GM21423 (cell line): ENCODE data around the gene CA14.
A peak's percentile ranks its signal among the peaks of the same experiment; 100 is the strongest.
"Not testable (repeated sequence)": the region's sequence is repeated elsewhere in the genome, so short reads cannot be mapped to it uniquely, and the experiment has no call there.

ENCODE experiments used
- ATAC-seq: cut with Tn5 transposase; IDR thresholded peaks from one replicate; pipeline ENCODE4 v1.9.1; 2021; ENCODE audit warnings: mild to moderate bottlenecking, moderate library complexity; ENCODE audit not compliant: unreplicated experiment

CA14 gene

DNA sequence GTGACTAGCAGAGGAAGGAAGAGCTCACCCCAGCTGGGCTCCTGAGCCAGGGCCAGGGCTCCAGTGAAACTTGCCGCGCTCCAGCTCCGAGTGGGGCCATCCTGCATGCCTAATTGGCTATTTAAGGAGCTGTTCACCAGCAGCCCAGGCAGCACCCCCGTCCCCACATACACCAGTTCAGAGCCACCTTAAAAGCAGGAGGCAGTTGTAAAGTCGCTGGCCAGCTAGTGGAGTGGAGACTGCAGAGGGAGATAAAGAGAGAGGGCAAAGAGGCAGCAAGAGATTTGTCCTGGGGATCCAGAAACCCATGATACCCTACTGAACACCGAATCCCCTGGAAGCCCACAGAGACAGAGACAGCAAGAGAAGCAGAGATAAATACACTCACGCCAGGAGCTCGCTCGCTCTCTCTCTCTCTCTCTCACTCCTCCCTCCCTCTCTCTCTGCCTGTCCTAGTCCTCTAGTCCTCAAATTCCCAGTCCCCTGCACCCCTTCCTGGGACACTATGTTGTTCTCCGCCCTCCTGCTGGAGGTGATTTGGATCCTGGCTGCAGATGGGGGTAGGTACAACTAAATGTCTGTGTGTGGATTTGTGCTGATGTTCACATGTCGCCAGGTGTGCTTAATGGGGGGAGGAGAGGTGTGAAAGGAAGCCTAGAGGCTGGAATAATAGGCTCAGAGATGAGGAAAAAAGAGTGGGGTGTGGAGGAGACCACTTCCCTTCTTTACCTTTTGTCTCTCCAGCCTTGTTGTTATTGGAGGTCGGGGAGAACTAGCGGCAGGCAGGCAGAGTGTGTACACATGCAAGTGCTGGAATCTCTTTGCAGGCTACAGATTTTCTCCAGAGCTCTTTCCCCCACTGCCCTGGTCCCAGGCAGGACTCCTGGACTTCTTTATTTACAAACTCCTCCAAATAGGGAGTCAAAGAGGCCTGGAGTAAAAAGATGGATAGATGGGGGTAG is at the start of gene CA14:
Gene CA14 (plus strand): TSS at position 151 of the 962 bp plus-strand sequence. CDS start 355 bp downstream, at position 506.
- no peak for ATAC-seq

DNA sequence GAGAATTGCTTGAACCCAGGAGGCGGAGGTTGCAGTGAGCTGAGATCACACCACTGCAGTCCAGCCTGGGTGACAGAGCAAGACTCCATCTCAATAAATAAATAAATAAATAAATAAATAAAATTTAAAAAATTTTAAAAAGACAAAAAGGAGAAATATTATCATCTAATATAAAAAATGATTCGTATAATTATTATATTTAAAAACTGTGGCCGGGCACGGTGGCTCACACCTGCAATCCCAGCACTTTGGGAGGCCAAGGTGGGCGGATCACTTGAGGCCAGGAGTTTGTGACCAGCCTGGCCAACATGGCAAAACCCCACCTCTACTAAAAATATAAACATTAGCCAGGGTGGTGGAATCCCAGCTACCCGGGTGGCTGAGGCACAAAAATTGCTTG is 49.1 kb upstream of the CA14 start:
- not testable (repeated sequence) for ATAC-seq

DNA sequence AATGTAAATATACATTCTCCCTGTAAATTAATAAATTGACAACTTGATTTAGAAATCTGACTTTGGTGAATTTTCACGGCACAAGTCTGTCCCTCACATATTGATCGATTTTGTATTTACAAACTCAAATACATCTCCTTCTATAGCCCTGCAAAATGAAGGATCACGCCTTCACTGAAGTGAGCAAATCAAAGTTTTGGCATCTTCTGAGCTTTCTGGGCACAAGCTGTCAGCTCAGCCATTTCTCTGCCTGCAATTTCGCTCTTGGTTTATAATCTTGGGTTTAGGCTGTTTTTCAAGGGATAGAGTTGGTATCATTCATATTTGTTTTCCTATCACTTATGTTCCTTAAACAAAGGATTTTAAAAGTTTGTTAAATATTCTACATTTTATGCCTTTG is 47.5 kb upstream of the CA14 start:
- no peak for ATAC-seq

DNA sequence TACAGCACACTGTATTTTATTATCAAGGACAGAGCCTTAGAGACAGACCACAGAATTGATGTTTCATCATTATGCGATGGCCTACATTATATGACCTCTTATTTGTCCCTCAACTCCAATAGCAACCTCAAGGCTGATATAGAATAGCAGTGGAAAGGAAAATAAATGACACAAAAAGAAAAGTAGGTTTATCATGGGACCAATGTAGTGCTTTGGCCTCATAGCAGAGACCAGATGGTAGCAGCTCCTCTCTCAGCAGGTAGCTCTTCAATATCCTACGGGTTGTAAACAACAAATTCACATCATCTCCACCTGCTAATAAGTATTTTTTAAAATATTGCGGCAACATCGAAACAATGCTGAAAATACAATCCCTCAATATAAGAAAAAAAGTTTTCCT is 46.9 kb upstream of the CA14 start:
- ATAC-seq: no peak

DNA sequence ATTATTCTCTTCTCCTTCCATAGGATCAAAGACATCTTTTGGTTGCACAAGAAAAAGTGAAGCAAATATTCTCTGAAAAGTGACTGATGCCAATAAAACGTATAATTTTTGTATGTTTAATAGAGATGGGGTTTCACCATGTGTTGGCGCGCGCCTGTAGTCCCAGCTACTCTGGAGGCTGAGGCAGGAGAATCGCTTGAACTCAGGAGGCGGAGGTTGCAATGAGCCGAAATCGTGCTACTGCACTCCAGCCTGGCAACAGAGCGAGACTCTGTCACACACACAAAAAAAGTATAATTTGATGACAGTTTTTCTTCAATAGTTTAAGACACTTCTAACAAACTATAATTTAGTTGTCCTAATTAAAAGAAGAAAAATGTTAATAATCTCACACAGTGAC is 45.5 kb upstream of the CA14 start:
- no peak for ATAC-seq

DNA sequence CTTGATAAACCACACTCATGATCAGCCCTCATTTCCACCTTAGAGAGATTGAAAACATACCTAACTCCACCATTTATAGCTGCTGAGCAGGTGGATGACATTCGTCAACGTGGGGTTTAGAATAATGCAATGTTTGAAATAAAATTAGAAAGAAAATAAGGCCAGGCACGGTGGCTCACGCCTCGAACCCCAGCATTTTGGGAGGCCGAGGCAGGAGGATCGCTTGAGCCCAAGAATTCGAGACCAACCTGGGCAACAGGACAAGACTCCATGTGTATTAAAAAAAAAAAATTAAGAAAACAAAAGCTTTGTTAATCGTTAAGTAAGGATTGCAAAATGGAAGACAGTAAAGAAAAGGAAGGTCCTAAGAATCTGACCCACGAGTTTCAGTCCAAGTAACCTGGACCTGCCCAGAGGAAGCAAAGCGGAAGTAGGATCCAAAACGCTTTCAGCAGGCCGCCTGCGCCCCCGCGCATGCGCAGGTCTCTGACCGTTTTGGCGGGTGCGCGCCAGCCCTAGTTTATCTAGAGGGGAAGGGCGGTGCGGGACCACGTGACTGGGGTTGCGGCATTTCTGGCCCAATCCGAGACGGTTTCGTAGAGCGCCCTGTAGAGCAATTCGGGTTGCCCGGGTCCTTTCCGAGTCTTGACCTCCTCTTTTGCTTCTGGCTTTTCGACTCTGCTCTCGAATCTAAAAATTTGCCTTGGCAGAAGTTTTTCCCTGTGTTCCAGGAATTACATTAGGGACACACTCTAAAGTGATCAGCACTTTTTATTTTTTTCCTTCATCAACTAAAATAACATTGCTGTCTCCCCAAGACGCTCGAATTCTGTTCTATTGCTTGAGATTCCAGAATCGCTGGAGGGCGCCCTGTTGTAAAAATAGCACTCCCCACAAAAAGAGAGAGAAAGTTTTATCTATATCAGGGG is 44.1 kb upstream of the CA14 start:
- peak; percentile 96 for ATAC-seq

DNA sequence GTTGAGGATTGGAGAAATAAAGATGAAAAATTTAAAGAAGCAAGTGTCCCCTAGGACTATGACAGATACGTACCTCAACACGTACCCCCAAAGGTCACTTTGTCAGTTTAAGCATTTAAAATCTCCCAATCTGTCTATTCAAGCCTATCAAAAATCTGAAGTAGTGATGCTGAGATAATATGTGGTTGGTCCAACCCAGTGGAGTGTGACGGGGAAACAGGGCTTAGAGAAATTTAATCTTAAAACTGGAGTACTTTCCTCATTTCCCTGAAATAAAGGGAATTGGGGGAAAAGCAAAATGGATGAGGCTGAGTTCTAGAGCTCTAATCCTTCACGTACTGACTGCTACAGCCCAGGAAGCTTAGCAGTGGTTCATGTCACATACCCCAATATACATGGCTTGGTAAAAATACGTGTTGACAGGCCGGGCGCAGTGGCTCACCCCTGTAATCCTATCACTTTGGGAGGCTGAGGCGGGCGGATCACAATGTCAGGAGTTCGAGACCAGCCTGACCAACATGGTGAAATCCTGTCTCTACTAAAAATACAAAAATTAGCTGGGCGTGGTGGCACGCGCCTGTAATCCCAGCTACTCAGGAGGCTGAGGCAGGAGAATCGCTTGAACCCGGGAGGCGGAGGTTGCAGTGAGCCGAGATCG is 43.3 kb upstream of the CA14 start:
- not testable (repeated sequence) for ATAC-seq

DNA sequence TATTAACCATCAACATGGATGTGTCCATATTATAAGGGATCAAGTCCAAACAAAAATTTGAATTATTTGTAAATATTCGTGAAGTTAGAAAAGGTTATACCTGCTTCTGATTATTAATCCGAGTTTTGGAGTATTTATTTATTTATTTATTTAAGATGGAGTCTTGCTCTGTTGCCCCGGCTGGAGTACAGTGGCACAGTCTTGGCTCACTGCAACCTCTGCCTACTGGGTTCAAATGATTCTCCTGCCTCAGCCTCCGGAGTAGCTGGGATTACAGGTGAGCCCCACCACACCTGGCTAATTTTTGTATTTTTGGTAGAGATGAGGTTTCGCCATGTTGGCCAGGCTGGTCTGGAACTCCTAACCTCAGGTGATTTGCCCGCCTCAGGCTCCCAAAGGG is 41.7 kb upstream of the CA14 start:
- ATAC-seq: not testable (repeated sequence)

DNA sequence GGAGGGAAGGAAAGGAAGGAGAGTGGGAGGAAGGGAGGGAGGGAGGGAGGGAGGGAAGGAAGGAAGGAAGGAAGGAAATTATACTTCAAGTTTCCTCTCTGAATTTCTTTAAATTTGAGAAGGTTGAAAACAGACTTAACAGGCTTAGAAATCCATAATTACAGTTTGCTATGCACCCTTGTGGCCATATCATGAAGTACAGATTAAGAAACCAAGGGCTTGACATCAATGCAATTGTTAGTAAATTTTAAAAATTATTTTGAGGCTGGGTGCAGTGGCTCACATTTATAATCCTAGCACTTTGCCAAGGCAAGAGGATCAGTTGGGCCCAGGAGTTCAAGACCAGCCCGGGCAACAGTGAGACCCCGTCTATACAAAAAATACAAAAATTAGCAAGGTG is 36.0 kb upstream of the CA14 start:
- ATAC-seq: no peak

DNA sequence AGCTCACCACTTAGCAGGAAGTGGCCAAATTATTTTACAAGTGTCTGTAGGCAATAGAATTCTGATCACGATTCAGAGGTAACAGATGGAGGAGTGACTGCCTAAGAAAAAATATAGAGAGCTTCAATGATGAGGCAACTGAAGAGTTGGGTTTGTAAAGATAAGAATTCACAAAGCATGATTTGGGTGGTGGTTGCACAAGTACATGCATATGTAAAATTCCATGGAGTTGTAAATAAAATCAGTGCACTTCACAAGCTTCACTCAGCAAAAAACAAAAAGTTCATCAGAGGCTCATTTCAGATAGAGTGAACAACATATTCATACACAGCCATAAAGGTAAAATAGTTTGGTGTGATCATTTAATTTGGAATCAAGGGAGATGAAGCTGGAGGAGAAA is 32.6 kb upstream of the CA14 start:
- no peak for ATAC-seq

DNA sequence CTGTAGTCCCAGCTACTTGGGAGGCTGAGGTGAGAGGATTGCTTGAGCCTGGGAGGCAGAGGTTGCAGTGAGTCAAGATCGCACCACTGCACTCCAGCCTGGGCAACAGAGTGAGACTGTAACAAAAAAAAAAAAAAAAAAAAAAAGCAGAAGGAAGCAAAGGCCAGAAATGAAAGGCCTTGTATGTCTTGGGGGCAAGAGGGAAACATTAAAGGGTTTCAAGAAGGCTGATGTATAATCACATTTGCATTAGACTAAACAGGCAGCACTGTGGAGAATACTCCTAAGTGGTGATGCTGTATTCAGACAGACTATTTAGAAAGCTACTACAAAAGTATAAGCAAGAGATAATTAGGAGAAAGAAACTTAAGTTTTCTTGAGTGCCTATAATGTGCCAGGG is 32.0 kb upstream of the CA14 start:
- no peak for ATAC-seq

DNA sequence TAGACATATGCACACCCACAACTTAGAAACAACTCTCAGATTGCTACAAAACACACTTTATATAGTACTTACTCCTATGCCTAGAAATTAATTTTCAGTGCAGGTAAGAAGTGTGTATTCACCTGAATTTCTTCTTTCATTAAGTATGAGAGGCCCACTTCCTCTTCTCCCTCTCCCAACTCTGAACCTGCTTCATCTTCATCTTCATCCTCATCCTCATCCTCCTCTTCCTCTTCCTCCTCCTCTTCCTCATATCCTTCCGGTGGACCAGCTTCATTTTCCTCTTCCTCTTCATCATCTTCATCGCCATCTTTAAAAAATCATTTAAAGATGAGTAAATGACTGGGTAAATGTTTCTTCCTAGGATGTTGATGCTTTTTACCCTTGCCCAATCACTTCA is 31.1 kb upstream of the CA14 start:
- ATAC-seq: no peak

DNA sequence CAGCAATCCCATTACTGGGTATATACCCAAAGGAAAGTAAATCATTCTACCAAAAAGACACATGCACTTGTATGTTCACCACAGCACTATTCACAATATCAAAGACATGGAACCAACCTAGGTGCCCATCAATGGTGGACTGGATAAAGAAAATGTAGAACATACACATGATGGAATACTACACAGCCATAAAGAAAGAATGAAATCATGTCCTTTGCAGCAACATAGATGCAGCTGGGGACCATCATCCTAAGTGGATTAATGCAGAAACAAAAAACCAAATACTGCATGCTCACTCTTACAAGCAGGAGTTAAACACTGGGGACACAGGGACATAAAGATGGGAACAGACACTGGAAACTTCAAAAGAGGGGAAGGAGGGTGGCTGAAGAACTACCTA is 30.3 kb upstream of the CA14 start:
- ATAC-seq: no peak

DNA sequence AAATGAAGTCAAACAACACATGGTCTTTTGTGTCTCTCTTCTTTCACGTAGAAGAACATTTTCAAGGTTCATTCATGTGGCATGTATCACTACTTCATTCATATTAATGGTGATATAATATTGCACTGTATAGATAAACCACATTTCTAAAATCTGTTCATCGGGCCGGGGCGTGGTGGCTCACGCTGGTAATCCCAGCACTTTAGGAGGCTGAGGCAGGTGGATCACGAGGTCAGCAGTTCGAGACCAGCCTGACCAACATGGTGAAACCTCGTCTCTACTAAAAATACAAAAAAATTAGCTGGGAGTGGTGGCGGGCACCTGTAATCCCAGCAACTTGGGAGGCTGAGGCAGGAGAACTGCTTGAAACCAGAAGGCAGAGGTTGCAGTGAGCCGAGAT is 29.3 kb upstream of the CA14 start:
- ATAC-seq: not testable (repeated sequence)

DNA sequence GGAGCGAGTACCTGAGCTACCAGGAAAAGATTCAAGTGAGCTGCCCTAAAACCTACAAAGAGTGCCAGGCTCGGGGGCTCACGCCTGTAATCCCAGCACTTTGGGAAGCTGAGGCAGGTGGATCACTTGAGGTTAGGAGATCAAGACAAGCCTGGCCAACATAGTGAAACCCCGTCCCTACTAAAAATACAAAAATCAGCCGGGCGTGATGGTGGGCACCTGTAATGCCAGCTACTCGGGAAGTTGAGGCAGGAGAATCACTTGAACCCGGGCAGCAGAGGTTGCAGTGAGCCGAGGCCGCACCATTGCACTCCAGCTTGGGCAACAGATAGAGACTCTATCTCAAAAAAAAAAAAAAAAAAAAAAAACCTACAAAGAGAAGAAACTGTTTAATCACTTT is 24.7 kb upstream of the CA14 start:
- ATAC-seq: not testable (repeated sequence)

DNA sequence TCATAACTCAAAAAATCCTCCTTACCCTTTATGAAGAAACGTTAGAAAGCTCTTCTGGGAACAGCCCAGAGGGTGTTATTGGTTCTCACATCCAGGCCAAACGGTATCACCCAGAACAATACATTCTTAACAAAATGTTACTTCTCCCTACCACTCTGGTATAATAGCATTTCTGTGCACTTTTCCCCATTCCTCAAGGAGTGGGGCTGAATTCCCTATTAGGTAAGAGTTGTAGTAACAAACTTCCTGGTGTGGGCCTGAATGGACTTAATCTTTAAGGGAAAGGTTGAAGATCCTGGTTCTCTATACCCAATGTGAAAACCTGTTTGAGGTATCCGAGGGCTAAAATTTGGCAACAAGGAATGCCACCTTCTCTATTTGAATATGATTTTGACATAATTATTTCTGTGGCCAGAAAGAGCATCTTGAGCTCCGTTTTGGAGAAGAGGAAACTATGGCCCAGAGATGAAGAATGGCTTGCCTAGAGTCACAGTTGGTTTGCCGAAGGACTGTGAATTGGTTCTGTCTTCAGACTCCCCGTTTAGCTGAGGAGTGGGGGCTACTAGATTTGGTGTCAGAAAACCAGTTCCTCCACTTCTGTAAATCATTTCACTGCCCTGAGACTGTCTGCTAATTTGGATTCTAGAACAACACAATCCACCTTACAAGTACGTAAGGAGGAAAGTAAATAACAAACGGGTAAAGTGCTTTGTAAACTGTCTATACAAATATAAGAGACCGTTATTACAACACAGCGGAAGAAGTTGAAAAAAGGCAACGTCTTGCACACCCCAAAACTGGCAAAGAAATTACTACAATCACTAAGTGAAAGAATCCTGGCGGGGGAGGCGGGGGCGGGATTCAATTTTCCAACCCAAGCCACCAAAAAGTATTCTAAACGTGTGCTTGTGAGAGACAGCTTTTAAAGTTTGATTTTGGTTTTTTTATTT is 23.9 kb upstream of the CA14 start:
- no peak for ATAC-seq

DNA sequence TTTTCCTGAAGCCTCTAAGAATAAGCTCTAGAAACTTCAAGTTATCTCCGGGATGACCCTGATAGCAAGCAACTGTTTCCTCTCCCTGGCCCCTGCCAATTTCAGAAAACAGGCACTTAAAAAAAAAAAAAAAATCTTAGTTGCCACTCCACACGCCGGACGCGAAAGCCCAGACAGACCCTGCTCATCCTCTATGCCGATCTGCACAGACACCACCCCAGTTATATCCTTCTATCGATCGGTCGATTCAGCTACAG is 23.3 kb upstream of the CA14 start:
- no peak for ATAC-seq

DNA sequence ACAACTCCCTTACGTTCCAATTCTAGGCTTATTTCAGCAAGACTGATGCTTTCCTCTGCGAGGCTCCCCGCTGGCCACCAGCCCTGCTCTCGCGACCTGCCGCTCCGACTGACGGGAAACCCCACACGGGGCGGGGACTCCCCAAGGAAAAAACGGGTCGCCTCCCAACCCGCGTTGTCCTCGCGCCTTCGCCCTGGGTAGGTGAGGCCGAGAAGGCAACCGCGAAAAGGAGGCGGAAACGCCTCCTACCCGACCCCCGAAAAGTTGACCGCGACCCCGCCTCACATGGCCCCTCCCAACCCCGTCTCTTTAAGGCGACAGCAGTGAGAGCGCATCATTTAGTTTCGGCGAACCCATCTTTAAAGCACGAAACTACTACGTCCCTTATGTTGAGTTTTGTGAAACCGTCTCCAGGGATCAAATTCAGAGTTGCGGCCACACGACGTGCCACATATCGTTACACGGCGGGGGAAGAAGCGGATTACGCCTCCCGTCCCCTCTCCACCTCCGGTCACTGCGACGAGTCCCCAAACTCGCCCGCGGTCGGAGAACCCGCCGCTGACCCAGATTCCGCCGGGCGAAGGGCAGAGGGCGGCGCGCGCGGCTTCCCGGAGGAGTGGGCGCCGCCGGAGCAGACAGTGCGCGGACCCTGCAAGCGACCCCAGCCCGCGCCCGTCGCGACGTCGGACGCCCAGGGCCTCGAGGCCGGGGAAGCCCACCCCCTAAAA is 22.8 kb upstream of the CA14 start:
- ATAC-seq: peak; percentile 43

DNA sequence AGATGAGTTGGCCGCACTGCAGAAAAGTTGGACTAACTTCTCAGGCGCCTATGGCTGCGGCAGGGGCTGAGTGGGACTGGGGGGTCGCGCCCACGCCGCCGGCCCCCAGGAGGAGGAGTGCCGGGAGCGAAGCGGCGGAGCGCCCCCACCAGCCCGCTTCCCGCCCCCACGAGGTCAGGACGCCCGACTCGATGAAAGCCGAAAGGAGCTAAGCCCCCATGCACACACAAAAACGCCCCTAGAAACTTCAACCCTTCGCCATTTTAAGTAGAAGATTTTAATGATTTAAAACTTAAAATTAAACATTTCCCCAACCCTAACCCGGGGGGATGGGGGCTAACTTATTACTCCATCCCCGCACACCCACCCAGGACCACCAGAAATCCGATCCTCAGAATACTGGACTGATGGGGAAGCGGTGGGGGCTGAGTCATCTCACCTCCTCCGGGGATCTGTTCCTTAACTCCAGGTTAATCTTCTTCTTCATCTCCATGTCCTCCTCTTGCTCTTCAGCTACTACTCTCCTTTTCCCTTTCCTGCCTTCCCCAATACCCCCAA is 22.2 kb upstream of the CA14 start:
- no peak for ATAC-seq
